H7 (cell line): ENCODE results near the gene HMCN1. TPM values are rescaled to one million over a fixed set of nuclear protein-coding genes. Genes with fewer than 3 reads are reported as not detected.

Source experiments
- DNase-seq: peaks from one replicate; pipeline ENCODE4 v3.0.0; 2012
- H3K27me3 ChIP-seq: 2 replicates; pipeline ENCODE4 v1.6.0; 2011; ENCODE audit warnings: mild to moderate bottlenecking, low read length; ENCODE audit not compliant: control insufficient read depth, insufficient read depth
- H3K36me3 ChIP-seq: replicated peaks from 2 replicates; pipeline ENCODE4 v1.5.1; 2011; ENCODE audit warnings: low read length; ENCODE audit not compliant: control insufficient read depth, insufficient read depth
- H3K4me3 ChIP-seq: 2 replicates; pipeline ENCODE4 v1.5.1; 2011; ENCODE audit warnings: low read depth, mild to moderate bottlenecking, control low read depth, low read length, moderate library complexity; ENCODE audit not compliant: insufficient read depth
- total RNA-seq: library from RNA; depleted of rRNA; stranded (reverse); fragments of >200 nt; shearing (Covaris generic); gene quantifications from 2 replicates; pipeline ENCODE4 v1.2.3, GENCODE V29; 2014

The HMCN1 gene
- total RNA-seq, 1 experiment from 2014 or later: 7.3 TPM

- Histone ChIP-seq H3K27me3 (no peaks in the 10 kb centered on the region), H3K36me3 (no peaks in the 10 kb centered on the region)
- no peak for DNase-seq
Measured at GRCh38 chr1:186073697-186074096, 339.5 kb downstream of the HMCN1 start.

DNA sequence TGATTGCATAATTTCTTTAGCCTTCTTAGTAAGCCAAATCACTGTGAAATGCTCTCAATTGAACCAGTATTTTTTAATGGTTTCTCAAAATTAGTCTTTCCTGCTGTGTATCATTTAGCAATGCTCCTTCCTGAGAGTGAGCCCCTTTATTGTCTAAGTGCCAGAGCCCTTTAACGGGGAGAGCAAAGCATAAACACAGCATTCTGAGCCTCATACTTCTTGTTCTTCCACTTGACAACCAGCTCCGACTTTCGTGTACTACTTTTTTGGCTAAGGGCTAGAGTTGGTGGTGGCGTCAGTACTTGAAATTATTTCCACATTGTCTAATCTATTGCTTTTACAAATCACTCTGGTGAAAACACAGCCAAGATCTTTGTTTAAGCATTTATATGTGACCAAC, 341.8 kb downstream of the HMCN1 start:
- no peak for DNase-seq
- Histone ChIP-seq H3K4me3 (no peak overlapping the region), H3K27me3 (no peaks in the 10 kb centered on the region), H3K36me3 (no peaks in the 10 kb centered on the region)

More at GRCh38 chr1:186073697-186074096, 339.5 kb downstream of the HMCN1 start:
- H3K4me3 ChIP-seq: no peak overlapping the region

DNA sequence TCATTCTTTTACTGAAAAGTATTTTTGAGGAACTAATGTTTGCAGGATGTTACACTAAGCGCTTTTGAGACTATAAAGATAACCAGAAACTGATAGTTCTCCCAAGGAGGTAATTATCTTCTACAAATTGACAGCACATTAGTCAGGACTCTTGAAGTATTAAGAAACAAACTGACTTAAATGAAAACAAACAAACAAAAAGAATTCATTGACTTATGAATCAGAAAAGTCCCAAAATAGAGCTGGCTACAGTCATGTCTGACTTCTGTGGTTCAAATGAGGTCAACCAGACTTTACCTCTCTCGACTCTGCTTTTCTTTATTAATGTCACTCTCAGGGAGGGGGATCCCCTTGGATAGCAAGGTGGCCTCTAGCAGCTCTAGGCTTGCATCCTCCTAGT, 344.1 kb downstream of the HMCN1 start:
- H3K36me3 ChIP-seq: no peaks in the 10 kb centered on the region
- no peak overlapping the region for H3K4me3 ChIP-seq
- DNase-seq: no peak
- no peaks in the 10 kb centered on the region for H3K27me3 ChIP-seq

DNA sequence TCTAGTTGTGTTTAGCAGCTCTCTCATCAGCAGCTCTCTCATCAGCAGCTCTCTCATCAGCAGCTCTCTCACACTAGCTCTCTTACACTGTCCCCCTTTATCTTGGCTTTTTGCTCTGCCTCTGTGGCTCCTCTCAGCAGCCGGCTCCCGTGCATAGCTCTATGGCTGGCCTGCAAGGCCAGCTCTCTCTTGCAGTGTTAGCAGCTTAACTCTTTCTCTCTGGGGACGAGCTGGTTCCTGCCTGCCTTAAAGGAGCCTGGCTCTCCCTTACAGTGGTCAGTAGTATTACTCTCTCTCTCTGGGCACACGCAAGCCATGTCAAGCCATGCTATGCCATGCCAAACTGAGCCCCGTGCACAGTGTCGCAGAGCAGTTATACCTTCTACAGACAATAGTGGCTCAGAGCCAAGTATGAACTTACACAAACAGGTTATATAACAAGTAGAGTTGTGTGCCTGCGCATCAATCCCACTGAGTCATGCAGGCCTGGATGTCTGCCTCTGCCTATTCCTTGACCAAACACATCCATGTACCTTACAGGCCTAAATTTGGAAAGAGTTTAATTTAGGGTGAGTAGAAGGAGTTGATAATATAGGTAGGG, 345.0 kb downstream of the HMCN1 start:
- Histone ChIP-seq H3K27me3 (no peaks in the 10 kb centered on the region), H3K36me3 (no peaks in the 10 kb centered on the region), H3K4me3 (no peak overlapping the region)
- DNase-seq: no peak

DNA sequence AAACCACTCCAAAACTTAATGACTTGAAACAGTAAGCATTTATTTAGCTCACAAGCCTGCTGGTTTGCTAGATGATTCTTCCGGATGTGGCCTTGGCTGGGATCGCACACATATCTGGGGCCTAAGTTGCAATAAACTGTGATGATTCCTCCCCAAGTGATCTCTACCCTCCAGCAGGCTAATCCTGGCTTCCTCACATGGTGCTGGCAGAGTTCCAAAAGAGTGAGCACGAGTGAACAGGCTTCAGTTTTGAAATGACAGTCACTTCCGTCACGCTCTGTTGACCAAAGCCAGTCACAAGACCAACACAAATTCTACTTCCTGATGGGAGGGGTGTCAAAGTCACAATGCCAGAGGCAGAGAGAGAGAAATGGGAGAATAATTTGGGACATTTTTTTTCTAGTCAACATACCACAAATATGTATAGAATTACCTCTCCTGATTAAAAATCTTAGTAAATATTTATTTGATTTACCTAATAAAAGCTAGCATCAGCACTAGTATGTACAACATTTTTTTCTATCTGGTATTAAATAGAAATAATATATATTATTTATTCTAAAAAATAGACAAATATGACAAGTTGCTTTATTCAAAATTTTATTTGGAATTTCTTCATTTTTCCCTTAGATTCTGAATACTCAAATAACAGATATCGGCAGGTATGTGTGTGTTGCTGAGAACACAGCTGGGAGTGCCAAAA, 348.2 kb downstream of the HMCN1 start:
- Histone ChIP-seq H3K4me3 (no peak overlapping the region), H3K27me3 (no peaks in the 10 kb centered on the region), H3K36me3 (no peaks in the 10 kb centered on the region)
- no peak for DNase-seq

- DNase-seq: no peak
- Histone ChIP-seq H3K27me3 (no peaks in the 10 kb centered on the region), H3K4me3 (no peak overlapping the region), H3K36me3 (no peaks in the 10 kb centered on the region)
Measured at GRCh38 chr1:186086583-186086982, 352.4 kb downstream of the HMCN1 start.

- Histone ChIP-seq H3K4me3 (no peak overlapping the region), H3K27me3 (no peaks in the 10 kb centered on the region), H3K36me3 (no peaks in the 10 kb centered on the region)
- no peak for DNase-seq
Measured at GRCh38 chr1:186089940-186090339, 355.7 kb downstream of the HMCN1 start.

GRCh38 chr1:186091222-186091720, 357.1 kb downstream of the HMCN1 start:
- no peak for DNase-seq
- Histone ChIP-seq H3K36me3 (no peaks in the 10 kb centered on the region), H3K27me3 (no peaks in the 10 kb centered on the region), H3K4me3 (no peak overlapping the region)

- Histone ChIP-seq H3K27me3 (no peaks in the 10 kb centered on the region), H3K36me3 (no peaks in the 10 kb centered on the region), H3K4me3 (no peak overlapping the region)
- DNase-seq: no peak
Measured at GRCh38 chr1:186093437-186093836, 359.2 kb downstream of the HMCN1 start.

GRCh38 chr1:186094172-186094571, 360.0 kb downstream of the HMCN1 start:
- Histone ChIP-seq H3K4me3 (no peak overlapping the region), H3K27me3 (no peaks in the 10 kb centered on the region), H3K36me3 (no peaks in the 10 kb centered on the region)
- DNase-seq: no peak

DNA sequence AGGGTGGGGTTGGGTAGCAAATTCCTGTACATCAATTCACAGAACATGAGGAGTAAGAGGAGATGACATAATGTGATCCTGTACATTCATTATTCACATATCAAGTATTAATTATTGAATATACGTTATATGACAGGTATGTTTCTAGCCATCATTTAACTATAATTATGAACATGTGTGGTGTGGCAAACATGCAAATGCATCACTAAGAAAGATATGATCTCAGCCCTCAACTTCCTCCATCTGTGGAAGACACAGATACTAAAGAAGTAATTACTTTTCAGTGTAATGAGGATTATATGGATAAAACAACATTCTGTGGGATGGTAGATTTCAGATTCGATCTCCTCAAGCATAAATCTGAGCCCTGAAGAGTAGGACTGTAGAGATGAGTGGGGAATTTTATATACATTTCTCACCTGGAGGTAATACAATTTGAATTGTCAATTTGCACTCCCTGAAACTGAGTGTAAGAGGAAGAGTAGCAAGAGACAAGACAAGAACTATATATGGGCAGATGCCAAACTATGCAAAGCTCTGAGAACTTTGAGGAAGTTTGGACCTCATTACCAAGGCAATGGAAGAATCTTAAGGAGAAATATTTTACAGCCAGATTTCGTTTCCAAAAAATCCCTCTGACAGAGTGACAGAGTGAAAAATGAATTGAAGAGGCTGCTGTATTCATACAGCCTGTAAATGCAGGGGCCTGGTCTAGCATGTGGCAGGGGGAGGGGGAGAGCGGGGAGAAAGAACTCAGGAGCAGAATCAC, 365.3 kb downstream of the HMCN1 start:
- DNase-seq: no peak
- no peaks in the 10 kb centered on the region for H3K36me3 ChIP-seq
- no peak overlapping the region for H3K4me3 ChIP-seq
- H3K27me3 ChIP-seq: no peaks in the 10 kb centered on the region

GRCh38 chr1:186102107-186102506, 367.9 kb downstream of the HMCN1 start:
- Histone ChIP-seq H3K4me3 (no peak overlapping the region), H3K27me3 (no peaks in the 10 kb centered on the region), H3K36me3 (no peaks in the 10 kb centered on the region)
- no peak for DNase-seq

- Histone ChIP-seq H3K36me3 (no peaks in the 10 kb centered on the region), H3K27me3 (no peaks in the 10 kb centered on the region), H3K4me3 (no peak overlapping the region)
- no peak for DNase-seq
Measured at GRCh38 chr1:186102547-186103148, 368.5 kb downstream of the HMCN1 start.

DNA sequence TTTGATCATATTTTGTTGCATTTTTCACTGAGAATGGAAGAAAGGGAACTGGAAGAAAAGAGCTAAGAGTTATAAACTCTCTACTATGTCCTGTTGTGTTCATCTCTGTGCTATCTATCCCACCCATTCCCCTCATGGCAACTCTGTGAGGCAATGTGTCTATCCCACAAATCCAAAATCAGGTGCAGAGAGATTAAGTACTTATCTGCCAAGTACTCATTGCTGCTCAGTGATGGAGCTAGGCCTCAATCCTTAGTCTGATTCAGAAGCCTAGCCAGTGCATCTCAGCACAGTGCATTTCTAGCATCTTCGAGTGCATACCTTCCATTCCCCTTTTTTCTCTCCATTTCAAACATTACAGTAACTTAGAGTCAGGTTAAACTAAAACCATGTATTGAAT, 370.3 kb downstream of the HMCN1 start:
- no peaks in the 10 kb centered on the region for H3K36me3 ChIP-seq
- no peaks in the 10 kb centered on the region for H3K27me3 ChIP-seq
- no peak for DNase-seq

More for the DNA sequence above, 370.3 kb downstream of the HMCN1 start:
- H3K4me3 ChIP-seq: no peak overlapping the region
